GM21576 (cell line): Measurements from ENCODE around the gene HTATIP2.
"Not testable (repeated sequence)": the region's sequence is repeated elsewhere in the genome, so short reads cannot be mapped to it uniquely, and the experiment has no call there.

Experiments
- ATAC-seq: cut with Tn5 transposase; IDR thresholded peaks from one replicate; pipeline ENCODE4 v1.9.1; 2021; ENCODE audit warnings: mild to moderate bottlenecking, moderate library complexity; ENCODE audit not compliant: unreplicated experiment

The HTATIP2 gene

DNA sequence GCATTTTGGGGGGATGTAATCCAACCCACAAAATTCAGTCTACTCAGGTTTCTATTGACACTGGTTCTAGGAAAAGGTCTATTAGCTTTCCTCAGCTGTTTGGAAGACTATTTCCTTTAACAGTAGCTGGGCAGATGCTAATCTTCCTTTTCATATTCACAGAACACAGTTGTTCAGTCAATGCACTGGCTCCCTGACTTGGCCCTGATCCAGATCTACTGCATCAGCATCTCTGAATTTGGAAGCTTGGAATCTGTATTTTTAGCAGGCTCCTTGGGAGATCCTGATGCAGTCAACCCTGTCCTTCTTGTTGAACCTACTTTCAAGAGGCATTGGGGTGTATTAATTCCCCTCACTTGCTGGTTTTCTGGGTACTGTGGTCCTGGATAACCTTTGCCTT is 6.3 kb downstream of the HTATIP2 start:
- no peak for ATAC-seq

DNA sequence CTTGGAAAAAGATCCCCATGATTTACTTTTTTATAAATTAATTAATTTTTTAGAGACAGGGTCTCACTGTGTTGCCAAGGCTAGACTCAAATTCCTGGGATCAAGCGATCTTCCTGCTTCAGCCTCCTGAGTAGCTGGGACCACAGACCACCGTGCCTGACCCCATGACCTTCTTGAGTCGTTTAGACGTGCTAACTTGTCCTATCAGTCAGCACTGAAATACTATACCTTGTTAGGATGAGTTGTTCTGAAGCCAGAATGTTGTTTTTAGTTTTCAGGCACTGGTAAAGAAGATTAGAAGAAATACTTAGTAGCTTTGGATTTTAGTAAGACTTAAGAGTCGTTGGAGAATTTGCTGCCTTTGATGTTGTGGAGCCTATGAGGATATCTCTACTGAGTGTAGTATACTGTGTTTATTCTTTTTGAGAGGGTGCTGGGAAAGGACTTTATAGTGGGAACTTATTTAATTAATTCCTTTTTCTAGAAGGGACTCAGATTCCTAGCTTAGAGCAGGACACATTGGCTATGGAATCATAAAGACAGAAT is 8.6 kb downstream of the HTATIP2 start:
- no peak for ATAC-seq

DNA sequence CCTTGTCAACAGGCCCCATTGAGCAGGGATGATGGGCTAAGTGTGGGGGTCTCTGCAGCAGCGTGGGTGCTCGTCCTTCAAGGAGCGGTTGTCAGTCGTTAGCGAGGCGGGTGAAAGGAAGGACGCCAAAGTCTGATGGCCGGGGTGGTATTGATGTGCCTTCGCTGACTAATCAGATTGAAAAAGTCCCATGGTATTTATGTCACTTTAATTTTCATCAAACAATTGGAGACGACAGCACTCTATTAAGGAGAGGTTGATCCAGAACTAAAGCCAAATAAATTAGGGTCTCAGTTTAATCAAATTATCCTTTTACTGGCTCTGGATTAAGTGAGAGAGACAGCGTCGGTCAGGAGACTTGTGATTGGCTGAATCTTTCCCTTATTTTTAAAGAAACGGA is 9.6 kb downstream of the HTATIP2 start:
- no peak for ATAC-seq

DNA sequence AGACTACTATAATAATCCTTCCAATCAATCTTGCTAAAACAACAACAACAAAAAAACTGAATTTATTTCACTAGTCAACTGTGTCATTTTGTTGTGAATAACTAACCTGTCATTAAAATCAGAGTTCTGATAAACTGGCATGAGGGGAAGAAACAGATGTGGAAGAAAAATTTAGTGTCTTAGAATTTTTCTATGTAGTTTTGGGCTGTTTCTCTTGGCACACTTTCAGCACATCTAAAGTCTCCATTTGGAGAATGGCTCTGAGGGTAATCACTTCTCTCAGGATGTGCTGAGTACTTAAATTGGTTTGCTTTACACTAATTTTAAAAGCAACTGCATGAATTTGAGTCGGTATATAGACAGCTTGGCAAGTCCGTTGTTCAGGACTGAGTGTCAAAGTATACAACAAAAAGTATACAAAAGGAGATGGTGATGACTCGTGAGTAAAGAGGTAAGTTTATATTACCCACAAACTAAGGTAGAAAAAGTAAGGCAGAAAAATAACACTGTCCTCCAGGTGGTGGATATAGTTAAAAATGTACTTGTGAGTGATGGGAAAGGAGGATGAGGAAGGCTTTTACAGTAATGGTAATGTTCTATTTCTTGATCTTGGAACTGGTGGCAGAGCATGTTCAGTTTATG is 10.2 kb downstream of the HTATIP2 start:
- ATAC-seq = no peak

DNA sequence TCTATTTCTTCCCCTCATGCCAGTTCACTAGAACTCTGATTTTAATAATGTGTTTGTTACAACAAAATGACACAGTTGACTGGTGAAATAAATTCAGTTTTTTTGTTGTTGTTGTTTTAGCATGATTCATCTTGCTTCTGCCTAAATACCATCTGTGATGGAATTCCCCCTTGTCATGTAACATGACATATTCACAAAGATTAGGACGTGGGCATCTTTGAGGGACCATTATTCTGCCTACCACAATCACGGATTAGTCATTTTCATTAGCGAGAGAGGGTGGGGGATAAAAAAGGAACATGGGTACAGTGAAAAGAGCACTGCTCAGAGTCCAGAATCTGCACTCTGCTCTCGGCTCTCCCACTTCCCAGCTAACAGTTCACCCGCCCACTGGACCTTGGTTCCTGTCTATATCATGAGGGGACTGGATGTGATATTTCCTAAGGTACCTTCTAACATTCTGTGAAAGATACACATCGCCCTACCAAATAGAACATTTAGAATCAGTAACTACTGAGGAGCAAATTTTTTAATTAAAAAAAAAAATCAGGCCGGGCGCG is 11.3 kb downstream of the HTATIP2 start:
- ATAC-seq = no peak

DNA sequence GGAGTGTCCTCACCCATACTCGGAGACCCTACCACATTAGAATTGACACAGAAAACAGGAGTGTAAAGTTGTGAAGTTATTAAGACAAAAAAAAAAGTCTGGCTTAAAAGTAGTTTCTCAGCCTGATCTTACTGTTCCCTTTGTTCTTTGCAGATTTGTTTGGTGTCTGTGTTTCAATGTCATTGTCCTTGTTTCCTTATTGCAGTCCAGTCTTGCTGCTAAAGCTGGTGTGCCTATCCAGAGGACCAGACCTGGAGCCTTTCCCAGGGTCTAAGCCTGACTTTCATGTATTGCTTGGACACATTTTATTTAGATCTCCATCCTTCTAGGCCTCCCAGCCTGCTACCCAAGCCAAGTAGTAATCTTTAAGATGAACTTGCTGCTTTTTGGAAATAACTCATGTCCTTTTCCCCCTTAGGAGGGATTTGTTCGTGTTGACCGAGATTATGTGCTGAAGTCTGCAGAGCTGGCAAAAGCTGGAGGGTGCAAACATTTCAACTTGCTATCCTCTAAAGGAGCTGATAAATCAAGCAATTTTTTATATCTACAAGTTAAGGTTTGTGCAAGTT is 12.7 kb downstream of the HTATIP2 start:
- no peak for ATAC-seq

DNA sequence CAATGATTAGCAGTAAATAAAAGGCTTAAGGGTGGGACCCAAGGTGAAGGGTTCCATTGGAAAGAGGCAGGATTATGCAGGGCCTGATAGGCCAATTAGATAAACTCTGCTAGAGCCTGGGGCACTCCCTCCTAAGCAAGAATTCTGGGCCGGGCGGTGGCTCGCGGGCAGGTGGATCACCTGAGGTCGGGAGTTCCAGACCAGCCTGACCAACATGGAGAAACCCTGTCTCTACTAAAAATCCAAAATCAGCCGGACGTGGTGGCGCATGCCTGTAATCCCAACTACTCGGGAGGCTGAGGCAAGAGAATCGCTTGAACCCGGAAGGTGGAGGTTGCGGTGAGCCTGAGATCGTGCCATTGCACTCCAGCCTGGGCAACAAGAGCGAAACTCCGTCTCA is 22.5 kb downstream of the HTATIP2 start:
- ATAC-seq = not testable (repeated sequence)

DNA sequence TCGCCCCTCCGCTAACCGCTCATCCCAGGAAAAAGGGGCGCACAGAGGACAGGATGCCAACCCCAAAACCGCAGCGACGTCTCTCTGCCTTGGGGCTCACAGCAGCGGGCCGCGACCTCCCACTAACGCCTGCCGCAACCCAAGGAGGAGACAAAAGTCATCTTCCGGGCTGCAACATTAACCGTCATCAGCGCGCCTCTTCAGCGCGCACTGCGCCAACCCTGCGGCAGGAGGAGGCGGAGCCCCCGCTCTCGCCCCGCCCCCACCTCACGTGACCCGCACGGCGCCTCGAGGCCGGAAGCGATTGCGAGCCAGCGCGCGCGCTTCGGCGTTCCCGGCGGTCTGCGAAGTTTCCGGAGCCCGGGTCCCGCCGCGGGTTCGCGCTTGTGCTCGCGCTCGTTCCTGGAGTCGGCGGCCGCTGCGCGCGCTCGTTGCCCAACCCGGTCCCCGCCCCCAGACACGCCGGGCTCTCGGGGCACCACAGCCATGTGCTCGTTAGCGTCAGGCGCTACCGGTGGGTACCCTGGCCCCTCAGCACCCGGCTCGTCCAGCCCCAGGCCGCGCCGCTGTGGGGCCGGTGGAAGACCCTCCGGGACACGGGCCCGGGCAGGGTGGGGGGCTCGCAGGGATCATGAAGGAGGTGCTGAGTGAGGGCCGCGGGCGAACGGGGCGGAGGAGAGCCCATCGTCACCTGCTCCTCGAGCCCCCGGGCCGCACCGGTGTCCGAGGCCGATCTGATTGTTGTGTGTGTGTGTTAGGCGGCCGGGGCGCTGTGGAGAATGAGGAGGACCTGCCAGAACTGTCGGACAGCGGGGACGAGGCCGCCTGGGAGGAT is 24.0 kb downstream of the HTATIP2 start, which contains the start of gene PRMT3:
Gene PRMT3 (plus strand): TSS at position 456 of the 835 bp plus-strand sequence. CDS start 31 bp downstream, at position 487.
- ATAC-seq = peak; percentile 76

DNA sequence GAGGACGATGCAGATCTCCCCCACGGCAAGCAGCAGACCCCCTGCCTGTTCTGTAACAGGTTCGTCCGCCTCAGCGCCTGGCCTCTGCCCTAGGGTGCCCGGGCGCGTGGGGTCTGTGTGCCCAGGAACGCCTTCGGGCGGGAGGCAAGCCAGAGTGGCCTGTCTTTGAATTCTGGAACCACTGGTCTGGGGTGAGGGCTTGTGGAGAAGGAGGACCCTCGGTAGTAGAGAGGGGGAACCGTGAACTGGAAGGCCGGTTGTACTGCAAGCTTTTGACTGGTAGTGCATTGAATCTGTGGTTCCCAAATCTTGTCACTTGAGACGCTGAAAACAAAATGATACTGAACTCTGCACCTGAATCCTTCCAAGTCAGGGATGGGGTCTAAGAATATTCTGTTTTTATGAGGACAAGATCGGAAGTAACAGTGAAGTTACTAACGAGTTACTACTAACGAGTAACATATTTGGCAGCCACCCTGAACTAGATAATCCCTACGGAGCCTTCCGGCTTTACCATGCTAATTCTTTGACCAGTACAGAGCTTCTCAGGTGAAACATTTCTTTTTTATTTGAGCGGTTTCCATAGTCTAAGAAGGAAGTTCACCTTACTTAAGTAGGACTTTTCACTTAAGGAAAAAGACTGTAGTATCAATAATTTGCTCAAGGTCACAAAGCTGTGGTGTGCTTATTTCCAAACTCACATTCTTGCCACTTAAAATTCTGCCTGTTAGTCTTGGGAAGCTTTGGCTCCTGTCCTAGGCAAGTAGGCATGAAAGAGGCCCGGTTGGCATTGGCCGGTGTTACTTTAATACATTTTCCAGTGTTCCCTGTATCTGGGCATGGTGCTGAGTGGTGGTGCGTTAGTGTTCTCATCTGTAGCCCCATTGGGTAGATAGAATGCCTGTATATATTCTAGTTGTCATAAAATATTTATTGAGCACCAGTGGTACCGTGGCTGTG is 24.9 kb downstream of the HTATIP2 start:
- ATAC-seq = peak; percentile 25

DNA sequence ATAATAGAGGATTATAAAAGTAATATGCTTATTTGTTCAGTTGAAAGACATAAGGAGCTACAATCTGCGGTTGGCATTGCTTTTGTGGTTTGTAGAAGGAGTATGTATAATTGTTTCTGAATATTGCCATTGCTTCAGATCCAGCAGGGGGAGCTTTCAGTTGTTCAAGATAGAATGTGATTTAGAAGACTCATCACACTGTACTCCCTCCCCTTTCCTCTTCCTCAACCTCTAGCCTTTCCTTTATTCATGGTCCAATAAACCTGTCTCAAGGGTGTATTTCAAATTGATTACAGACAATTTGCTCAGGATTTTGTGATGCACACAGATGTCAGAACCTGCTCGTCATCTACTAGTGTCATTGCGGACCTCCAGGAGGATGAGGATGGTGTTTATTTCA is 33.8 kb downstream of the HTATIP2 start:
- ATAC-seq = peak; percentile 82

DNA sequence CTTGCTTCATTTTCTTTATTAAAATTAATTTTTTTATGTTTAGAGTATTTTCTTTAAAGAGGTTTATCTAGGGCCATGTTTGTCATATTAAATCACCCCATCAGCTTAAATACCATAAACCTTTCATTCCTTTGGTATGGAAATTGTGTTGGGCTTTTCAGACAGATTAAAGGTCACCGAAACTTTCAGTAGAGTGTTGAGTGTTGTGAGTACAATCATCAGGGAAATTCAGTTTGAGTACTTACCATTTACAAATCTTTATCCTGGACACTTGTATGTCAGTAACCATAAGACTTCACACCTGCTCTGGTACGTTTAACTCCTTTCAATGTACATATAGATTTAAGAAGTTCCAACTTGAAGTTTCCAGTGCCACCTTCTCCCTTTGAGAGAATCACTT is 36.0 kb downstream of the HTATIP2 start:
- no peak for ATAC-seq

DNA sequence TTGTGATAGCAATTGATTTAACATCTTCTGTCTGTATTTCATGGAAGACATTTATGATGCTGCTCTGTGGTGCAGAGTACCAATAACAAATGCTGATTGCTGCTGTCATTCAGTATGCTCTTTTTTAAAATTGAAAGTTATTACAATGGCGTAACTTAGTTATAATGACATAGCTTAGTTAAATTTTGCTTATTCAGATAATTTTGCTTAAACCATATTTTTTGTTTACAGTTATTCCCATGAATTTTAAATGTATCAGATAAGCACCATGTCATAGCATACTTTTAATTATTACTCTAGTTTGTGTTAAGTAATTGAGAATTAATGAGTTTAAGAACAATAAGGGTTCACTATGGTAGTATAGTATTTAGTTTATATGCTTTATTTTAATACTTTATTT is 39.5 kb downstream of the HTATIP2 start:
- ATAC-seq = no peak

DNA sequence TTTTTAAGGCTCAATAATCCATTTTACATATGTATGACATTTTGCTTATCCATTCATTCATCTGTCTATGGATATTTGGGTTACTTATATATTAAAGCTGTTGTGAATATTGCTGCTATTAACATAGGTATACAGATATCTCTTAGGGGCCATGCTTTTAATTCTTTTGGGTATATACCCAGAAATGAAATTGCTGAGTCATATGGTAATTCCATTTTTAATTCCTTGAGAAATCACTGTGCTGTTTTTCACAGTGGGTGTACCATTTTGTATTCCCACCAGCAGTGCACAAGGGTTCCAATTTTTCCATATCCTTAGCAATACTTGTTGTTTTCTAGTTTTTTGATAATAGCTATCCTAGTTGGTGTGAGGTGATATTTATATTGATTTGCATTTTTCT is 43.0 kb downstream of the HTATIP2 start:
- ATAC-seq = no peak

DNA sequence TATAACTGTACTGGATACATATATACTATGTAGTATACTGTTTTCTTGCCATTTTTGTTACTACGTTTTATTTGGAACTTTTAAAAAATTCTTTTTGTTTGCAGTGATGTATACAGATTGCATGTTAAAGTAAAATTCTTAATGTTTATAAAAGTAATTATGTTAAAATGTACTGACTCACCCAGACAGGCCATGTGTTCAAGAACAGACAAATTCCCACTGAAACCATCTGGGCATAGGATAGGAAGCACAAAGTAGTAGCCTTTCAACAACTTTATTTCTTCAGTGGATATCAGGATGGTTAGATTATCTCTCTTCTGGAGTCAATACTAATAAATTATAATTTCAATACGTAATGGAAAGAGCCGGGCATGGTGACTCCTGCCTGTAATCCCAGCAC is 43.8 kb downstream of the HTATIP2 start:
- ATAC-seq = no peak

DNA sequence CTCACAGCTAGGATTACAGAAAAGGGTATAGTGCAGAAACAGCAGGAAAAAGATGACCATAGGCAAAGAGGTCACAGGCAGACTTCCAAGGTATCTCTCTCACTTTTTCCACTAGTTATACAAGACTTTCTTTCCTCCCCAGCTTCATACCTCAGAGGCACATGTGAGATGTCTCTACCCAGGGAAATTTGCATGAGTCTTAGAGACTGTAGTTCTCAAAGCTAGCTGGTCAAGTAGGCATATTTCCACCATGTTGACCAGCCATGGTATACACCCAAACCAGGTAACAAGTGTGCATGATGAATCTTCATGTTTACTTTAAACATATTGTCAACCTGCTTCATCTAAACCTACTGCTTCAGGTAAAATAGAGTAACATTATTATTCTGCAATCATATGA is 51.9 kb downstream of the HTATIP2 start:
- no peak for ATAC-seq

DNA sequence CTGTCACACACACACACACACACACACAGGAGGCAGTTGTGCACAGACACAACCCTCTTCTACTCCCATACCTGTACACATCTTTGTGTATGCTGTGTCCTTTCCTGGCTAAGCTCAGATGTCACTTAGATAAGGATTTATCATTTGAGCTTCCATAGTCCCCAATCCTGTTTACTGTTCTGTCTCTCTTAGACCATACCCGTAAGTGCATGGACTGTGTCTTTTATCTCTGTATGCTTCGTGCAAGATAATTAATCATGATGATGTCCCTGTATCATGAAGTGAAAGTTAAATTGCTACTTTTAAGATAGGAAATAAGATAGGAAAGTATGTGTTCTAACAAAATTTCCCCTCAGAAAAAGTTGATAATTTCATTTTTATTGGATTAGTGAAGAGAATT is 54.3 kb downstream of the HTATIP2 start:
- ATAC-seq = no peak

DNA sequence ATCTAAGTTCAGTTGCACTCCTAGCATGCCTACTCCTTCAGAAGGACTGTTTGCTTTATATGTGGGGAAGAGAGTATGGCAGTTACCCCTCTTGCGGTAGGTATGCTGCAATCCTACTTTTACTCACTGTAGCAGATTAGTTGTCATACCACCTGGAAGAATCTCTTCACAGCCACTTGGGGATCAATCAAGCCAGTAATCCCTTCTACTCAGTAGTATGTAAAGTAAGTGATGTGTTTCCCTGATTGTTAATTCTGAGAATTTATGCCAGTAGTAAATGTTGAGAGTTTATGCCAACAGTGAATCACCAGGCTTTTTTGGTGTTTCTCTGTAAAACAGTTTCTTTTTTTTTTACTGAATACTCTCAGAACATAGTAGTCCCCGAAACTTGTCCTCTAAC is 58.4 kb downstream of the HTATIP2 start:
- ATAC-seq = no peak

DNA sequence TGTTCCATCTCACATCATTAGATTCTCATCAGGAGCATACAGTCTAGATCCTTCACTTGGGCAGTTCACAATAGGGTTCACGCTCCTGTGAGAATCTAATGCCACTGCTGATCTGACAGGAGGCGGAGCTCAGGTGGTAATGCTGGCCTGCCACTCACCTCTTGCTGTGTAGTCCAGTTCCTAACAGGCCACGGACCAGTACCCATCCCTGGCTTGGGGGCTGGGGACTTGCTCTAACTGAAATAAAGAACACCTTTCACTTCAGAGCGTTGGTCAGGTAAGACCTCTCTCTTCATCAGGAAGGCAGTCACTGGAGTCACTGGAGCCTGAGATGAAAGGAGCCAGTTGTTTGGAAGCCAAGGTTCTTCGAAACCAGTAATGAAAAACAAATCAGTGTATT is 65.7 kb downstream of the HTATIP2 start:
- no peak for ATAC-seq
